ENCODE data around the gene AP1B1. TPM values are rescaled to one million over a fixed set of nuclear protein-coding genes. Genes with fewer than 3 reads are reported as not detected.
"Not testable (repeated sequence)": the region's sequence is repeated elsewhere in the genome, so short reads cannot be mapped to it uniquely, and the experiment has no call there.

The AP1B1 gene
- total RNA-seq, 1 experiment from 2014 or later, result 69.5 TPM

DNA sequence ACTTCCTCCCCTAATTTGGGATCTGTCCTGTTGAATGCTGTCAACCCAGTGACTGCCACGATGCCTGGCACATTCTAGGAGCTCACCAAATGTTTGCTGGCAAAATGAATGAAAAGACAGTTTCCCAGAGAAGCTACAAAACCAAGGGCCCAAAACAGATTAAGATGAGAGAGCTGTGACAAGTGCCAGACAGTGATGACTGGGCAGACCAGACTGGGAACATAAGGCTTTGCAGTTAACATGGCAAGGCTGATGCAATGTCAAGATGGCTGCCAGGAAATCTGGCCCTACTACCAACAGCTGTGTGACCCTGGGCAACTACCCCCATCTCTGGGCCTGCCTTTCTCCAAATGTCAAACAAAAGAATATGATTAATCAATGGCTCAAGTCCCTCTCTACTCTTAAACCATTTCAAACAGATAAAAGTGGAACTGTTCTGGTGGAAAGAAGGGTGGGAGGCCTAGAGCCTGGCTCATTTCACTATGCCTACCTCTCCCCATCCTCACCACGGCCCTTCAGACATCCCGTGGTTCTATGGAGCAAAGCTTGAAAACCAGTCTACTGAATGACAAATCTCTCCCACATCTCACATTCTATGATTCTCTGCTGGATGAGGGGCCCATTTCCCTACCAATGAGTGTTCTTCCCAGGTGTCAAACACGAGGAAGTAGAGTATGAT is 12.8 kb downstream of the AP1B1 start:
- ChIA-PET POLR2A (interaction anchor here (0.7 kb wide), 1 partner anchor 604 kb away, joined by 4 read pairs; no protein-coding TSS in a partner anchor), CTCF (interaction anchor here (0.6 kb wide), 1 partner anchor 540 kb away, joined by 3 read pairs; no protein-coding TSS in a partner anchor)
- TF ChIP-seq CTCF (IDR thresholded peaks at IDR 0.05; ENCODE audit: unreplicated experiment), result no peak
- H3K27me3 Mint-ChIP-seq (ENCODE audit: insufficient read depth, unreplicated experiment), result no peaks in the 10 kb centered on the region
- peaks cover 26% of the 10 kb centered on the region for H3K36me3 Mint-ChIP-seq (ENCODE audit: insufficient read depth, unreplicated experiment)
- no peaks in the 10 kb centered on the region for H3K9me3 Mint-ChIP-seq (ENCODE audit: unreplicated experiment)
- peak overlapping the region; percentile 43 for H3K27ac Mint-ChIP-seq (ENCODE audit: low read depth, unreplicated experiment)
- H3K4me1 Mint-ChIP-seq (ENCODE audit: insufficient read depth, unreplicated experiment), result peaks cover 7% of the 10 kb centered on the region
- intact Hi-C loops (cut with micrococcal nuclease), result no loop called here
- BruUV-seq (replicated peaks), result no TSS peak
- no peak overlapping the region for H3K4me3 Mint-ChIP-seq (ENCODE audit: unreplicated experiment)
- DNase-seq (ENCODE audit: unreplicated experiment), result no peak

DNA sequence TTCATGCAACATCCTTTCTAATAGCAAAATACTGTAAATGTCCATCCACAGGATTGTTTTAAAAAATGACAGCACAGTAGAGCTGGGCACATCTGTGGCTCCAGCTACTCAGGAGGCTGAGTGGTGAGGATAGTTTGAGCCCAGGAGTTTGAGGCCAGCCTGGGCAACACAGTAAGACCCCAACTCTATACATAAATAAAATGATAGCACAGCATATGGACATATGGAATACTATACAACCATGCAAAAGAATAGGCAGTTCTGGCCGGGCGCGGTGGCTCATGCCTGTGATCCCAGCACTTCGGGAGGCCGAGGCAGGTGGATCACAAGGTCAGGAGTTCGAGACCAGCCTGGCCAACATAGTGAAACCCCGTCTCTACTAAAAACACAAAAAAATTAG is 13.6 kb downstream of the AP1B1 start:
- H3K9me3 Mint-ChIP-seq (ENCODE audit: unreplicated experiment); H3K27ac Mint-ChIP-seq (ENCODE audit: low read depth, unreplicated experiment); H3K4me1 Mint-ChIP-seq (ENCODE audit: insufficient read depth, unreplicated experiment); H3K4me3 Mint-ChIP-seq (ENCODE audit: unreplicated experiment); intact Hi-C loops (cut with micrococcal nuclease); BruUV-seq (replicated peaks); H3K27me3 Mint-ChIP-seq (ENCODE audit: insufficient read depth, unreplicated experiment); POLR2A ChIA-PET; DNase-seq (ENCODE audit: unreplicated experiment): not testable (repeated sequence)
- H3K36me3 Mint-ChIP-seq (ENCODE audit: insufficient read depth, unreplicated experiment), result peaks cover 27% of the 10 kb centered on the region
- CTCF ChIA-PET, result interaction anchor here (1.3 kb wide), 1 partner anchor 10 kb away, joined by 3 read pairs; no protein-coding TSS in a partner anchor

DNA sequence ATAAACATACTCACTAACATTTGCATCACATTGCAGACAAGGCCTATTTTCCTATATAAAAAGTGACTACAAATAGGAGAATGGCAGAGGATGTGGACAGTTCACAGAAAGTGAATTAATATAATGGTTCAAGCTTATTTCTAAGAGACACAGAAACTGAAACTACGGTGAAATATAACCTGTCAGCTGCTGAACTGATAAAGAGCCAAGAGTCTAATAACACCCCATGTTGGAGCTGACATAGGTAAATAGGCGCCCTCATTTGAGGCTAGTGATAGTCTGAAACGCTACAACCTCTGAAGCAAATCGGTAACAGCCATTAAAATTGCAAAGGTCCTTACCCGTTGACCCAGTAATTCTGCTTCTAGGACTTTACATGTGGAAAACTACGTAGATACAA is 14.0 kb downstream of the AP1B1 start:
- Mint-ChIP-seq H3K9me3 (ENCODE audit: unreplicated experiment) (no peaks in the 10 kb centered on the region), H3K36me3 (ENCODE audit: insufficient read depth, unreplicated experiment) (peaks cover 27% of the 10 kb centered on the region), H3K4me1 (ENCODE audit: insufficient read depth, unreplicated experiment) (no peaks in the 10 kb centered on the region), H3K27me3 (ENCODE audit: insufficient read depth, unreplicated experiment) (no peaks in the 10 kb centered on the region), H3K27ac (ENCODE audit: low read depth, unreplicated experiment) (no peak overlapping the region), H3K4me3 (ENCODE audit: unreplicated experiment) (no peak overlapping the region)
- DNase-seq (ENCODE audit: unreplicated experiment), result no peak
- TF ChIP-seq CTCF (IDR thresholded peaks at IDR 0.05; ENCODE audit: unreplicated experiment), result no peak
- intact Hi-C loops (cut with micrococcal nuclease), result no loop called here
- ChIA-PET CTCF (interaction anchor here (1.3 kb wide), 1 partner anchor 11 kb away, joined by 3 read pairs; no protein-coding TSS in a partner anchor), POLR2A (no interaction called here)
- no TSS peak for BruUV-seq (replicated peaks)

- intact Hi-C loops (cut with micrococcal nuclease), result no loop called here
- CTCF ChIA-PET, result interaction anchor here (0.7 kb wide), 1 partner anchor 277 kb away, joined by 3 read pairs; no protein-coding TSS in a partner anchor
- Mint-ChIP-seq H3K4me3 (ENCODE audit: unreplicated experiment) (no peak overlapping the region), H3K27me3 (ENCODE audit: insufficient read depth, unreplicated experiment) (no peaks in the 10 kb centered on the region), H3K9me3 (ENCODE audit: unreplicated experiment) (no peaks in the 10 kb centered on the region), H3K4me1 (ENCODE audit: insufficient read depth, unreplicated experiment) (no peaks in the 10 kb centered on the region), H3K27ac (ENCODE audit: low read depth, unreplicated experiment) (no peak overlapping the region), H3K36me3 (ENCODE audit: insufficient read depth, unreplicated experiment) (peaks cover 39% of the 10 kb centered on the region)
- no peak for DNase-seq (ENCODE audit: unreplicated experiment)
- BruUV-seq (replicated peaks), result no TSS peak
- TF ChIP-seq CTCF (IDR thresholded peaks at IDR 0.05; ENCODE audit: unreplicated experiment), result no peak
- POLR2A ChIA-PET, result no interaction called here
Measured at GRCh38 chr22:29370537-29370936, 17.8 kb downstream of the AP1B1 start.

Measured in MCF 10A (cell line).